GM21526 (cell line): ENCODE data around the gene ACOX1.
A peak's percentile ranks its signal among the peaks of the same experiment; 100 is the strongest.

Experiments used
- ATAC-seq: cut with Tn5 transposase; IDR thresholded peaks from one replicate; pipeline ENCODE4 v1.9.1; 2021; ENCODE audit warnings: moderate library complexity; ENCODE audit not compliant: unreplicated experiment, low FRiP score

The ACOX1 gene

DNA sequence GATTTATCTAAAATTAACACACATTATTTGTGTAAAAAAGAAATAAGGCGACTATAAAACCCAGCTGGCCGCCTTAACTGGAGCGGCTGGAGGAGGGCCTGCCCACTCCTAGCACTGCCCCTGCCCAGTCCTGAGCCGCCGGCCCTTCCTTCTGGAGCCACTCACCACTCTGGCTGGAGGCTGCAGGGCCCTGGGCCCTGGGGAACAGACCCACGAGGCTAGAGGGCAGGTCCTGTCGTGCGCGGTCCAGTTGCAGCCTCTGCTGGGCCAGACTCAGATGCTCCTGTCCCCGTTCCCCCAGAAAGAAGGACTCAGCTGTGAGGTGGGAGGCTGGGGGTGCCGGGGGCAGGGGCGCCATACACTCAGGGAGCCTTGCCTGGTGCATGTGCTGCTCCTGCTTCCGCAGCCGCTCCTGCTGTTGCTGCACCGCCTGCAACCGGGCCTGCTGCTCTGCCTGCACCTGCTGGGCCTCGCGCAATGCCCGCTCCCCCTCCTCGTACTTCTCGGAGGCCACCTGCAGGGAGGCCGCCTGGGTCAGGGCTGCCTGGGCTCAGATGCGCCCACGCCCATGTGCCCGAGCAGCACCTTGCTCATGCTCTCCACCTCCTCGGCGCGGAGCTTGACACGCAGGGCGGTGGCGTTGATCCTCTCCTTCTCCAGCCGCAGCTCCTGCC lies 65.3 kb downstream of the ACOX1 start:
- ATAC-seq, result no peak

DNA sequence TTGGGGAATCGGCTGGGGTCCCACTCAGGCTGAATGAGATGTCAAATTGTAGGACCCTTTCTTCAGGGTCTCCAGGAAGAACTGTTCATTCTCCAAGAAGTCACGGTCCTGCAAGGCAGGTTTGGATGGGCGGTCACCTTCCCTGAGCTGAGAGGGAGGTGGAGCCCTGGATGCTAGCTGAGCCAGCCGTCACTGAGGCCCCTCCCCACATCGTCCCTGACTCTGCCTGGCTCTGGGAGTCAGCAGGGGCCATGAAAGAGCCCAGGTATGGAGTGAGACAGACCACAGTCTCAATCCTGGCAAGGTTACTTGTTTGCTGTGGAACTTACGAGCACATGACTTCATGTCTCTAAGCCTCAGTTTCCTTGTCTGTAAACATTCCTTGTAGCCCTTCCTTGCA lies 68.3 kb downstream of the ACOX1 start:
- no peak for ATAC-seq

DNA sequence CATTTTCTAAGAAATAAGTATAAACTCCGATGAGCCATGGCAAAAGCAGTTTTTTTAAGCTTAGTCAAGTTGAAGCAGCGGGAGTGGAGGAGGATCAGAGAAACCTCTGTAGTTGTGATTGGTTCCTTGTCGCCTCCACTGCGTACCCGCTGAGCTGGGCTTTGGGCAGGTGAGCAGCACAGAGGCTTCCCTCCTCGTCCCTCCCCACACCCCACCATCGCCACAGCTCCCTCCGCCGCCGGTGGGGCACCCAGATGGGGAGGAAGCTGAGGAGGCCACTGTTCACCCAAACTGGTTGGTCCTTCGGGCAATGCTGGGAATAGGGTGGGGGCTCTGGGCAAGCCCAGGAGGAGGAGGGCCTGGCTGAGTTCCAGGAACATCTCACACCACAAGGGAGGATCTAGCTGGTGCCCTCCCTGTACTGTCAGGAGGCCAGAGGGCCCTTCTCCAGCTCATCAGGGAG lies 69.1 kb downstream of the ACOX1 start:
- no peak for ATAC-seq

DNA sequence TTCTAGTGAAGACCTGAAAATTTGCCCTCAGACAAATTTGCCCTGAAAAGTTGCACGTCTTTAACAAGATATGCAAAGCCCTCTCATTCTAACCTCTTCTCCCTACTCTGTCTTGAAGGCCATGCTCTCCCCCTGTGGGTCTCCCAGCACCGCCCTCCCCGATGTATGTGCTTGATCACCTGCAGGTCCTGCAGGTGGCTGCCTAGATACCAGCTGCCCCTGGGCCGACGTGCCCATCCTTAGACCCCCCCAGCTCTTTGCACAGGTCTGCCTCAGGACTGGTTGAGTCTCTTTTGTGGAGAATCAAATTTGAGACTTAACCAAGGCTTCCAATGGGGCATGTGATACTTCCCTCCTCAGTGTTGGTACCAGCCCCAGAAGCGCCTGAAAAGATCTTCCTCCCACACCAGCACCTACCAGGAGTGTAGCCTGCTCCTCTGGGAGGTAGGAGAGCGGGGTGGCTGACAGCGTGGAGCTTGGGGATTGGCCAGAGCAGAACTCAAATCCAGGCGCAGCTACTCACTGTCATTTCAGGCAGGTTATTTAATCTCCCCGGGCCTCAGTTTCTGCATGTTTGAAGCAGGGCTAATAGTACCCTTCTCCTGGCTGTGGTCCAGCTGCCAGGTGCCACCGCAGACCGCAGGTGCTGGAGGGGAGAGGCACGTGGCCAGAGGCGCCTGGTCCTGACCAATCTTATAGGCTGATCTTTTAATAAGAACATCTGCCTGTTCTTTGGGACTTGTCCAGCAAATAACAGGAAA lies 69.7 kb downstream of the ACOX1 start:
- ATAC-seq, result no peak

DNA sequence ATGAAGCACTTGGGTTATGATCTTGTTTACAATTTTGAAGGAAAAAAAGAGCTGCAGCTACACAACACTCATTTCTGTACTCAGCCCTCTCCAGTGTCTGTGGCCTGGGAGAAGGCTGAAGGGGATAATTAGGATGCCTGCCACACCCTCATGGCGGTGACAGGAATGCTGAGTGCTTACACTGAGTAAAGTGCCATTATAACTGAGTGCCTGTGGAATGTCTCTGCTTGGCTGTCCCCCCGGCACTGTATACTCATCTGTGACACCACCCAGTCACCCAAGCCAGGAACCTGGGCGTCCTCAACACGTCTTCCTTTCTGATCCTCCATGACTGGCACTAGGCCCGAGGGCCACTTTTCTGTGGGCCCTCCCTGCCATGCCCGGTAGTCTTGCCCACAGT lies 70.8 kb downstream of the ACOX1 start:
- ATAC-seq, result no peak

DNA sequence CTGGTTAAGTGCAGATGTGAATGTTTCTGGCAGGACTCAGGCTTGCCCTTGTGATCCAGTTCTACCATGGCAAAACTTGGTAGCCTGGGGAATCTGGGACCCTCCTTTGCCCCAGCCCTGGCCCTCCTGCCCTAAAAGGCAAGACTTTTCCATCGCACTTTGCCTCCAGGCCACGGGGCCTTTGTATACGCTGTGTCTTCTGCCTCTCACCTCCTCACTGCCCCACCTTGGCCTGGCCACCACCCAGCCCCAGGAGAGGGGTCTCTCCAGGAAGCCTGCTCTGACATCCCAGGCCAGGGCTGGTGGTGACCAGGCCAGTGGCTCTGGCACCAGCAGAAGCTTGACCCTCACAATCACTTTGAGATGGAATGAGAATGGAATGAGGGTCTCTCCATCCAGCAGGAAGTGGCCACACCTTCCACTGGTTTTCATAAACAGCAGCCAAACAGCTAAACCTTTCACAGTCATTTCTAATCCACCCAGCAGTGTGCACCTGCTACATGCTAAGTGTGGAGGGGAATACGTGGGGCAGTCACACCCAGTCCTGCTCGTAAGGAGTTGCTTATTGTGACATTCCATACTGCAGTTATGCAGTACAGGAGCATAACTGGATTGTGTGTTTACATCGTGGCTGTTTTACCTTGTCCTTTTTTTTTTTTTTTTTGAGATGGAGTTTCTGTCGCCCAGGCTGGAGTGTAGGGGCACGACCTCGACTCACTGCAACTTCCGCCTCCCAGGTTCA lies 72.7 kb downstream of the ACOX1 start:
- no peak for ATAC-seq

DNA sequence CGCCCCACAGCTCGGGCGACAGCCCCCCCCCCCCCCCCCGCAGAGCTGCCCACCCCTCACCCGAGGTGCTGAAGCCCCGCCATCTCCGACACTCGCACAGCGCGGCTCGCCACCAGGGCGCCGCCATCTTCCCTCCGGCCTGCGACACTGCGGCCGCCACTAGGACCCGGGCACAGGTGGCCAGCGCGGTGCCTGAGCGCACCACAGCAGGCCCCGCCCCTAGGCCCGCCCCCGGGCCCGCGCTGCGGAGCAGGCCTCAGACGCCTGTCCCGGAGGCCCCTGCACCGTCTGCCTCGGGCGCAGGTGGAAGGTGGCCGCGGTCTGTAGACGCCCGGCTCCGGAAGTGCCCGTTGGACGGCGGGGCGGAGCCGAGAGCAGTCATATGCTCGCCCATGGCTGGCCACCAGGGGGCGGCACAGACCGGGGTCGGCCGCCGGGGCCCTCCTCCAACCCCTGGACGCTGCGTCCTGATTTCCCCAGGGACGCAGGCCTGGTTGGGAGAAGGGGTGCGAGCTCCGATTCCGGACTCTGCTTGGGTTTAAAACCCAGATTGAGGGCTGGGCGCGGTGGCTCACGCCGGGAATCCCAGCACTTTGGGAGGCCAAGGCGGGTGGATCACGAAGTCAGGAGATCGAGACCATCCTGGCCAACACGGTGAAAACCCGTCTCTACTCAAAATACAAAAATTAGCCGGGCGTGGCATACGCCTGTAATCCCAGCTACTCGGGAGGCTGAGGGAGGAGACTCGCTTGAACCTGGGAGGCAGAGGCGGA lies 74.0 kb downstream of the ACOX1 start, which contains the start of gene MRPL38:
MRPL38 (minus strand) TSS at position 136 of the 773 bp plus-strand sequence; CDS start at position 127, 9 bp downstream.
- ATAC-seq, result peak; percentile 92

DNA sequence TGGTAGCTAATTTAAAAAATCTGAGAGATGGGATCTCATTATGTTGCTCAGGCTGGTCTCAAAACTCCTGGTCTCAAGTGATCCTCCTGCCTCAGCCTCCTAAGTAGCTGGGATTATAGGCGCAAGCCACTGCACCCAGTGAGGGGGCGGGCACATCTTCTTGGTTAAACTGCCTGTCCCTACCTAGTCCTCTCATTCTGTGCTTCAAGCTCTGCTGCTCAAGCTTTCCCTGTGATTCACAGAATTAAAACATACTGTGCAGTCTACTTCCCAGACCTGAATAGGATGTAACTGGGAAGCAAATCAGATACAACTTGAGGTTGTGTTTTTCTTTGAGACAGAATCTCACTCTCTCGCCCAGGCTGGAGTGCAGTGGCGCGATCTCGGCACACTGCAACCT lies 76.6 kb downstream of the ACOX1 start:
- no peak for ATAC-seq

DNA sequence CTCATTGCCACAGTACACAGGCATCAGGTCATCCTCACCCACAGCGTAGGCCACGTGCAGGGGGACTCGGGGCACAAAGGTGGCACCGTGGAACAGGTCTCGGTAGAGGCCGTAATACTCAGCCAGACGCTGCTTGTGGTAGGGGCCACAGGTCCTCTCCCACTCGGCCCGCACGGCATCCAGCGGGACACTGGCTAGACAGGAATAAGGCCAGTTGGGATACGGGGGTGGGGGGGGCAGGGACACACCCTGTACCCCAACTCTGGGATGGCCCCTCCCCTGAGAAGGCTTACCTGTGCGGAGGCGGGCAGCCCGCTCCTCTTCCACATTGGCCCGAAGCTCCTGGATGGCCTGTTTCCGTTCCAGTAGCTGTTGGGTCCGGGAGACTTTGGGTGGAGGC lies 77.2 kb downstream of the ACOX1 start:
- no peak for ATAC-seq

DNA sequence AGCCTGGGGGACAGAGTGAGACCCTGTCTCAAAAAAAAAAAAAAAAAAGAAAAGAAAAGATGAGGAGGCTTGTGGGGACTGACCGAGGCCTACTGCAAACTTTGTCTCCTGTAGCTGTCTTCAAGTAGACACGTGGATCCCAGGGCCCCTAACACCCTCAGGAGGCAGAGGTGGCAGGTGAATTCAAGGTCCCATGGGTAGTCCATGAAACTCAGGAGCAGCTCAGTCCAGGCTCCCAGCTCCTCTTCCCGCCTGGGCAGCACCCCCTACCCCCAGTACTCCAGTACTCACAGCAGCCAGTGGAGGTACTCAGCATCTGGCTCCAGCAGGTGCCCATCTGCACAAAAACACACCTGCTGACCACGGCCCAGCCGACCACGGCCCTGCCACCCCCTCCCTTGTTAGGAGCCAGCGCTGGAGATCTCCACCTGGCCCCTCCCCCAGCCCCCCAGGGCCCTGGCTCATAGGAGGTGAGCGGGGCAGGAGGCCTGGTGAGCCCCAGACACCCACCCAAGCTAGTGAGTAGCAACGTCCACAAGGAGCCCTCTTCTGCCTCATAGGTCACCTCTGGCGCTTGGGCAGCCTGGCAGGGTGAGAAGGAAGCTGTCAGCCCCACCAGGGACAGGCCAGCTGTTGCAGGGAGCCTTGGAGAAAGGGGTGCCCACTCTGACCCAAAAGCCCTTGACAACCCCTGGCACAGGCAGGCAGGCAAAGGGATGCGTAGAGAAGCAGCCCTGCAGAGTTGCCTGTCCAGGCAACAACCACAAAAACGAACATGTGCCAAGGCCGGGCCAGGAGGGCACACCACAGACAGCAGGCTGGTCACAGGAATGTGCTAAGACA lies 78.1 kb downstream of the ACOX1 start:
- ATAC-seq, result no peak

DNA sequence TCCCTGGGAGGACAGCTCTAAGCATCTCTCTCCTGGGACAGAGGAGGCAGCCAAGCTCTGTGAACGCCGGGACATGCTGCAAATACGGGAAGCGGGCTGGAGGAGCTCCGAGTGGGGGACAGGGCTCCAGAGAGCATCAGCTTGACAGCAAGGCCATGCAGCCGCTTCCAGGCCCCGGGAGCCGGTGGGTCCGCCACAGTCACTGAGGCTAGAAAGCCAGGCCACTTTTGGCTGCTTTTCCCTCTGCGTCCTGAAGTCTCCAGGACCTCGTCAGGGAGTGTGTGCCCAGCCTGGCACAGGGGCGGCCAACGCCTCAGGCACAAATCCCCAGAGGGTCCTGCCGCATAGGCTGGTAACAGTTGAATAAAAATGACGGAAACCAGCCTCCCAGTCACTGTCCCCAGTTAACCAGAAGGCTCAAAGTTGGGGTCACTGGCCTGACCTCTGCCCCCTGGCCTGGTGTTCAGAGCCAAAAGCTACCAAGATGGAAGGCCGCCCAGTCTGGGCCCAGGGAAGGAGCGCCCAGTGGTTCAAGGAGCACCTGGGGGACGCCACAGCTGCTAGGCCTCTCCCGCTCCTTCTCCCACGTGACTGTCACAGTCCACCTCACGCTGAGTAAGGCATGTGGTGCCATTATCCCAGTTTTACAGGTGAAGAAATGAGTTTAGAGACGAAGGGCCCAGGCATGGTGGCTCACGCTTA lies 79.0 kb downstream of the ACOX1 start:
- ATAC-seq, result no peak

DNA sequence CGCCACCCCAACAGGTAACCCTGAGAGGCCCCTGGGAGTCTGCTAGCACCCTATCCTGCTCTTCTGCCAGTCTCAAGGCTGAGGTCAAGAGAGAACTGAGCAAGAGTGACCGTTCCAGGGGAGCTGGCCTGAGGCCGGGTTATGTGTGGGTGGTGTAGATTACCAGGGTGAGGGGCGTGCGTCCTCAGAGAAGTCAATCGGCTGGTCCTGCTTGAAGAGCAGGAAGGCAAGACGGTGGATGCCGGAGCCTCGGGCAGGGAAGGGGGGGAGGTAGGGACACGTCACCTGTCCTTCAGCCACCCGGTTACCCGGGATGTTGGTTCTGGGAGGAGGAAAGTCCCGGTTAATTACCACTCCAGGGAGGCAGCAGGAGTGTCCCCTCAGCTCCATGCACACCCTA lies 79.6 kb downstream of the ACOX1 start:
- ATAC-seq, result no peak

DNA sequence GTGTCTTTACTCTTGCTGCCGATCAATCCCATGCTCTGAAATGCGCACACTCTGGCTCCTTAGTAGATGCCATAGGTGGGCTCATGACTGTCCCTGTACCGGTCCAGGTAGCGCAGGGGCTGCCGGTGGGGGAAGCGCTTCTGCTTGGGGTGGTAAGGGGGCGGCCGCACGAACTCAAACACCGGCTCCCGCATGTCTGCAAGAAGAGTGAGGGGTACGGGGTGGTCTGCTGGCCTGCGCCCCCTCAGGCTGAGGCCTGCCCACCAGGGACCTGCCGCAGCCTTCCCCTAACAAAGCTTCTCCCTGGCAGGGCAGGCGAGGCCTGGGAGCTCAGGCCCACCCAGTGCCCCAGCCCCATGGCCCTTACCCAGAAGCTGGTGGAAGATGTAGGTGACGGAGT lies 80.2 kb downstream of the ACOX1 start:
- ATAC-seq, result no peak

DNA sequence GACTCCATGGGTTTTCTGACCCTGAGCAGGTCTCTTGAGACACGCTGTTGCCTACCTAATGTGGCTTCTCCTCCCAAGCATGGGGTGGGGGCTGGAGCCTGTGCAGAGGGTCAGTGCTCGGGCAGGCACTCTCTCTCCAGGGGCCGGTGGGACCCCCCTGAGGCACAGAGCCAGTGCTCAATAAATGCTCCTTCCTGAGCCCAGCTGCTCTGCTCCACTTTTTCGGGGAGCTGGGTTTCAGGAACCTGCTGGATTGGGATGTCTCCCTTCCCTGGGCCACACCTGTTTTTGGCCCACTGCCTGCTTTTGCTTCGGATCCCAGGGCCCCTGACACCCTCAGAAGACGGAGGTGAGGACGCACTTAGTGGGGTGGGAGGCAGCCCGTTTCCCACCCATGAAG lies 80.9 kb downstream of the ACOX1 start:
- no peak for ATAC-seq

DNA sequence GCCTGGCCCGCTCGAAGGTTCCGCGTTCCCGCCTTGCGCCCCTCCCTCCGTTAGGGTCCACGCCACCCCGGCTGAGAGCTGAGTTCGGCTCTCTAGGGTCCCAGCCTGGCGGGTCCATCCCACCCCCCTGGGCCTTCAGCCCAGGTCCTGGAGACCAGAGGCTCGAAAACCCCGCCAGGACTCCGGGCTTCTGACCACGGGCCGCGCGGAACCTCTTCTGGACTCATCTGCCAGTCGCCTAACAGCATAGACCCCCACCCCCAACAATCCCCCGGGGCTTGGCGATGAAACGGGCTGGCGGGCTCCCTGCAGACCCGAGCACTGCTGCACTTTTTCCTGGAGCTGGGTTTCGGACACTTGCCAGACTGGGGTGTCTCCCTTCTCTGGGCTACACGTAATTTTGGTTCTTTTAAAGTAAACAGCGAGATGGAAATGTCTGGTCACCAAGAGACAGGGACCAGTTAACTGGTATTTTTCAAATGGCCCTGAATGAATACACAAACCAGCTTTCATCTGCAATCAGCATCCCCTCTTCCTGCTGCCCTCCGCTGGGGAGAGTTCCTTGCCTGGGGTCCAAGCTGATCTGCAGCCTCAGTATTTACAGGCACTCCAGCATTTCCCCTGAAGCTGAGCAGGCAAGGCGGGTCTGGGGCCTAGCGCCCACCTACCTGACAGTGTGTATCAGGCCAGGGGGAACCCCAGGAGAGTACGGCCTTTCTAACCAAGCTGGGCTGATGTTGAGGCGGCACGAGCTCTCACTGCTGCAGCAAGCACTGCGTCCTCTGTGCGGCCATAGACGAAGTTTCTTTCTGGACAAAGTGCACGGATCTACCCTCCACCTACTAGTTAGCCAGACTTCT lies 81.6 kb downstream of the ACOX1 start:
- no peak for ATAC-seq

DNA sequence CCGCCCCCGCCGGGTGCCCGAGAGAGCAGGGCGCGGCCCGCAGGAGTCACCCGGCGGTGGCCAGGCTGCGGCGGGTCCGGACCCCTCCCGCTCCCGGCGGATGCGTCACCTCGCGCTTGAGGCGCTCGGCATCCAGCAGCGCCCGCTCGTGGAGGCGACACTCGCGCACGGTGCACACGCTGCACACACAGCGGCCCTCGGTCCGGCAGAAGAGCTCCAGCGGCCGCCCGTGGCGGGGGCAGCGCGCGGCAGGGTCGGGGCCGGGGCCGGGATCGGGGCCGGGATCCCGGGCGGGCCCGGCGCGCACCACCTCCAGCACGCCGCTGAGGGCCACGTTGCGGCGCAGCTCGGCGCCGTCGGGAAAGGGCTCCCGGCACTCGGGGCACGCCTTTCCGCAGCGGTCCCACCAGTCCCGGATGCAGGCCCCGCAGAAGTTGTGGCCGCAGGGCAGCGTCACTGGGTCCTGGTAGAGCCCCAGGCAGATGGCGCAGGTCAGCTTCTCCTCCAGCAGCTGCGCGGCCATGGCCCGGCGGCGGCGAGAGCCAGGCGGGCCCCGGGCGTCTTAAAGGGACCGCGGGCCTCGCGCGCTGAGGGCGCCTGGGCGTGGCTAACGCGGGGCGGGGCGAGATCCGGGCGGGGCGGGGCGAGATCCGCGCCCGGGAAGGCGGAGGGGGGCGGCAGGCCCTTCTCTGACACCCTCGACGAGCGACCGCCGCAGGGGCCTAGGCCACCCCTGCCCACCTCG lies 82.4 kb downstream of the ACOX1 start, which contains the start of gene TRIM65:
TRIM65 (minus strand) TSS at position 537 of the 745 bp plus-strand sequence; CDS start at position 523, 14 bp downstream.
- ATAC-seq, result peak; percentile 47

DNA sequence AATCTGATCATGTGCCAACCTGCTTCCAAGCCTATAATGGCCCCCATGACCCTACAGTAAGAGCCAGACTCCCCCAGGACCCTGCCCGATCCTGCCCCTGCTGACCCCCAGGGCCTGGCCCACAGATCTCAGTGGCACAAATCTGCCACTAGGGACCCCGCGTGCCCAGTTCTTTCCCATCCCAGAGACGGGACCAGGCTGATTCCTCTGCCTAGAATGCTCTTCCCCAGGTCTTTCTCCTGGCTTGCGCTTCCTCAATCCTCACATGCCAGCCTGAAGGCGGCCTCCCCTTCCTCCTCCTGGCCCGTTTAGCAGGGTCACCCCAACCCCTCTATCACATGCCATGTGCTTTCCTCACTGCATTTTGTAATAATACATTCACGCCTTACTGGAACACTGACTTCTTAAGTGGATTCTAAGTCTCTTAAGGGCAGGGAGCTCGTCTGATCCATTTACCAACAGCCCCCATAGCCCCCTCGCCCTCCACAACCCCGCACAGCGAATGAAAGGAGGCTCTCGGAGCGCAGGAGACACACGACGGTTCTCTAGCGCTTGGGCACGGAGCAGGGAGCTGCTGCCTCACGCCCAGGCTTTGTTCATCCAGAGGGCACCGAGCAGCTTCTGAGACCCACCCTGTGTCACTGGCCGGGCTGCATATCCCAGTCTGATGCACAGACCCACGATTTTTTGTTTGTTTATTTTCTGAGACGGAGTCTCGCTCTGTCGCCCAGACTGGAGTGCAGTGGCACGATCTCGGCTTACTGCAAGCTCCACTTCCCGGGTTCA lies 83.4 kb downstream of the ACOX1 start:
- ATAC-seq, result no peak
